NCI-H1417 treated with DMSO at 0.1 percent for 48 hours (cell line): ENCODE results near the gene PCK1.

ENCODE experiments used
- DNase-seq: peaks from one replicate; lab custom pipeline; 2025; lab: John Stamatoyannopoulos, UW

Gene PCK1

DNA sequence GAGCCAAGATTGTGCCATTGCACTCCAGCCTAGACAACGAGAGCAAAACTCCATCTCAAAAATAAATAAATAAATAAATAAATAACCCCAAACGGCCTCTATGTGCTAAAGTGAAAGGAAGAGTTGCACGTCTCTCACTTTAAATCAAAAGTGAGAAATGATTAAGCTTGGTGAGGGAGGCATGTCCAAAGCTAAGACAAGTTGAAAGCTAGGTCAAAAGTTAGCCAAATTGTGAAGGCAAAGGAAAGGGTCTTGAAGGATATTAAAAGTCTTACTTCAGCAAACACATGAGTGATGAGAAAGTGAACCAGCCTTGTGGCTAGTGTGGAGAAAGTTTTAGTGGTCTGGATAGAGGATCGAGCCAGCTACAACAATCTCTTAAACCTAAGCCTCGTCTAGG lies 45.0 kb downstream of the PCK1 start:
- DNase-seq: no peak

DNA sequence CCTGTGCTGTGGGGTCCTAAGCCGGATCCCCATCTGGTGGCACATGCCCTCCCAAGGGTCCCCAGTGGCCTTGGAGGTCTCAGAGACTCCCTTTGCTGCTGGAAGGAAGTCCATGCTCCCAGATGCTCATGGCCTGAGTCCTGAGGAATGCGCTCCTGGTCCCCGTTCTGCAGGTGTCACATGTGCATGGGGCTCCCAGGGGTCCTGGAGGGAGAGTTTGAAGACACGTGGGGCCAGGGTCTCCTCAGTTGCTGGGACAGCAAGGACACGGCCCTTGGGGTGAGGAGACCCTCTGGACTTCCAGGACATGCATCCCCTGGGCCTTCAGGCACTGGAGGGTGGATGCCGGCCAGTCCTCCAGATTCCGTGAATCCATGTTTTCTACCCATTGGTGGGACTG lies 47.6 kb downstream of the PCK1 start:
- DNase-seq: no peak

DNA sequence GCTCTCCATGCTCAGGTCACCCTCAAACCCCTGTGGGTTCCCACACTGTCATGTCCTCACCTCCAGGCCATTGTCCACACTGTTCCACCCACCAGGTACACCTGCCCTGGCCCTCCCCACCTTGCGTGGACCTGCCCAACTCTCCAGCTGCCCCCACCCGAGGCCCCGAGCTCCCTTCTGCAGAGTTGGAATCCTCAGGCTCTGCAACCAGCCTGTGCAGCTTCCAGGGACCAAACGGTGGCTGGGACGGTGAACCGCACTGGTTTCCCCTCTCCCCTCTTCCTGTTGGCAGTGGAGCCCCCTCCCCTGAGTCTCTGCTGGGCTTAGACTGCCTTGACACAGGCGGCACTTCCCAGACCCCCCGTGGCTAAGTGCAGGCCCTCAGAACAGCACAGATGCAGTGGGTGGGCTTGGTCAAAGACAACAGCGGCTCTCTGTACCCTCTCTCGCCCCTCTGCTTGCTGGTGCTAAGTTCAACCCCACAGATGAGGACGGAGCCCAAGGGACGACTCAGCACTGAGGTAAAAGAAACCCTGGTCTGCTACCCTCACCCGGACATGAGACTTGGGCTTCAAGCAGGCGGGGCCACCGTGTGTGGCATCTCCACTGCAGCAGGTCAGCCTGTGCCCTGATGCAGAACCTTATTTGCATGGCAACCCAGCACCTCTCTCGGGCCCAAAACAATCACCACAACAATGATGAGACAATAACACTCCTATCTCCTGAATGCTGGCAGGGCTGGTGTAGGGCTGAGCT lies 48.4 kb downstream of the PCK1 start:
- no peak for DNase-seq

DNA sequence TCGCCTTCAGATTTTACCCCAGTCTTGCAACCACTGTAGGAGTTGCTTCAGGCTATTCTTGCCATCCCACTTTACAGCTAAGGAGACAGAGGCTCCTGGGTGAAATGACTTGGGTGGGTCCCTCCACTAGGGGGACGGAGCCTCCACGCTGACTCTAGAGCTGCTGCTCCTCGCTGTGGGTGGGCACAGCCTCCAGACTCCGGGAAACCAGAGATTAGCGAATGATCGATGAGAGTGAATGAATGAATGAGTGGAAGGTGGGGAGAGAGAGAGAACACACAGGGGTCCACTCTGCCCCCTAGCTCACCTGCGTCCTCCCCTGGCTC lies 48.9 kb downstream of the PCK1 start:
- no peak for DNase-seq

DNA sequence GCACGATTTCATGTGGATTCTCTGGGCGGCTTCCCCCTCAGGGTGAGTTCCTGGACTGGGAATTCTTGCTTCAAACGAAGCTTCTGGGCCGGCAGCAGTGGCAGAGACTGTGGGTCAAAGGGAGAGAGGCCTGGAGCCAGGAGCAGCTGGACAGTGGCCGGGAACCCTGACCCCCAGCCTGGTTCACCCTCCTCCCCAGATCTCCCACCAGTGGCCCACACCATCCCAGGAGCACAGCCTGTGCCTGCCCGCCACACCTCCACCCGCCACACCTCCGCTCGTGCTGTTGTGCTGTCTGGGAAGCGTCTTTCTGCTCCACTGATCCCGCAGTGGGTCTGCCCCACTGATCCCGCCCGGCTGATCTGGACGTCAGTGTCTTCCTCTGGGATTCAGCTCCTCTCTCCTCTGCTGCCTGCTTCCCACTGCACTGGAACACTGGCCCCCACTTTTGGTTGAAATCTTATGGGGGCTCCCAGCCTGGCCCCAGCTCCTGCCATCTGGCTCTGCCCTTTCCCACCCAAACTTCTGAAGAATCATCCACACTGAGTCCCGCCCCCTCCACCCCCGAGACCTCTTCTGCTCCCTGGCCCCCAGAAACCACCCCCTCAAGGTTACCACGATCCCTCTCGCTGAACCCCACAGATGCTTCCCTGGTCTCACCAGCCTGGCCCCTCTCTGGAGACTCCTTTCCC lies 49.5 kb downstream of the PCK1 start:
- DNase-seq: no peak

DNA sequence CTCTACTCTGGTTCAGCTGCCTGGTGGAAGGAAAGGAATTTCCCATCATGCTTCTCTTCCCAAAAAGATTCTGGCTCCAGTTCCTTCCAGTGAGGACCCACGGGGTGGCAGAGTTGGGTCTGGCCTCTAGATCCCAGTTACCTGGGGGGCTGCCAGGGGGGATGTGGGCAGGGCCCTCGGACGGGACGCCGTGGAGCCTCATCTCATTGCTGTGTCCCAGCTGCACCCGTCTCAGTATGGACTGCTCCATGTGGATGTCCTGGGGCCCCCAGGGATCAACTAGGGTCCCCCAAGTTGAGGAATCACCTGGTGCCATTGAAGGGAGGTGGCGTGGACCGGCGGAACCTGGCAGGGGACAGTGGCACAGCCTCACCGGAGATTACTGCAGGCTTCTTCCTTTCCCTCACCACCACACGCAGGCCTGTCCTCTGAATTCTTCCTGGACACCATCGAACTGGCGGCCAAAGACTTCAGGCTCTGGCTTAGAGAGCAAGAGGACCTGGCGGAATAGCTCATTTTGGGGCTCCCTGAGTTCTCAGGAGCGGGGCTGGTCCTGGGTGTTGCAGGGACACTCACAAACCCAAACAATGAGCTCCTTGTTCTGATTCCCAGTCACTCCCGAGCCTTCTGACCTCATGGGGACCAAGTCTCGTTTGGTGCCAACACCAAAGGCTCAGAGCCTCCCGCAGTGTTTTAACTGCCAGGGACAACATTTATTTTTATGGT lies 50.8 kb downstream of the PCK1 start:
- DNase-seq: no peak

DNA sequence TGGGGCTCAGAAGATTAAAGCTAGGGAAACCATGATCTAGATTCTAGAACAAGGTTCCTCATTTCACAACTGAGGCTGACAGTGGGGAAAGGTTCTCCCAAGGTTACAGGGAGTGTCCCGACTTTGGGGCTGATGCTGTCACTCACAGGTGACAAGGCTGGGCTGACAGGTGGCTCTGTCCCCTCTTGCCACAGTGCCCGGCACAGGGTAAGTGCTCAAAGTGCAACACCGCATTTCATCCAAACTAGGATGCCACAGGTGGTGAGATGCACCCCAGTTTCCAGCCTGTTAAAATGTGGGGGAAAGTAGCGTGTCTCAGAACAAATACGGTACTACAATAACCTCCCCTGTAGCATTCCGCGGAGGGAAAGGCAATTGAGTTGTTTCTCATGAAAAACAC lies 51.5 kb downstream of the PCK1 start:
- DNase-seq: no peak

DNA sequence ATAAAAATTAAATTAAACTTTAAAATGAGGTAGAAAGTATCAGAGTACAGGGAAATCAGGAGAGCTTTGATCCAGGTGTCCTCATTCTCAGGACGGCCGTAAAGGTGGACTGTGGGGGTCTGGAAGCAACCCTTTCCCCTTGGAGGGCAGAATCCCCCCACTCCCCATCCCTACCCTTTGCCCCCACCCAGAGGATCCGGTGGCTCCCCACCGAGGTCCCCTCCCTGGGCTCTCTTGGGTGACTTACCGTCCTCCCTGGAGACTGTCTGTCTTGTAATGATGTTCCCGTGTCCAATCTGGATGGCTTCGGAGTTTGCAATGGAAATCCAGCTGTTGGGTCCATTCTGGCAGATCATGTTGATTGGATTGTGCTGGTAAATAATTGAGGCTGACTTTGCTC lies 52.0 kb downstream of the PCK1 start:
- DNase-seq: no peak

DNA sequence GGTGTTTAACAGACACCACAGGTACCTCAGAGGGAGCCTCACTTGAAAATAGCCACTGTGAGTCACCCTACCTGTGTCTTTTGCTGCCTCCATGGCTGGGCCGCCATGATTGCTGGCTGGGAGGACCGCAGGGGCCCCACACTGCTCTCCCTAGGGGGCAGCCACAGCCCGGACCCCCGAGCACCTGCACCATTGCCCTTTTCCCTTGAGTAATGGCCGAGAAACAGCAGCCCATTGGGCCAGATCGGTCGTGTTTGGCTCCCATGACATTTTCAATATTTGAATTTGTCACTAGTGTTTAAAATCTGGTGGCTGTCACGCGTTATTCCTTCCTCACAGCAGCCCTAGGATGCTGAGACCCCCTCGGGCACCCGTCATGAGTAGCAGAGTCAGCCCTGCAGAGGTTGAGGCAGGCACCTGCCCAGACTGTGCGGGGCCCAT lies 52.6 kb downstream of the PCK1 start:
- no peak for DNase-seq

DNA sequence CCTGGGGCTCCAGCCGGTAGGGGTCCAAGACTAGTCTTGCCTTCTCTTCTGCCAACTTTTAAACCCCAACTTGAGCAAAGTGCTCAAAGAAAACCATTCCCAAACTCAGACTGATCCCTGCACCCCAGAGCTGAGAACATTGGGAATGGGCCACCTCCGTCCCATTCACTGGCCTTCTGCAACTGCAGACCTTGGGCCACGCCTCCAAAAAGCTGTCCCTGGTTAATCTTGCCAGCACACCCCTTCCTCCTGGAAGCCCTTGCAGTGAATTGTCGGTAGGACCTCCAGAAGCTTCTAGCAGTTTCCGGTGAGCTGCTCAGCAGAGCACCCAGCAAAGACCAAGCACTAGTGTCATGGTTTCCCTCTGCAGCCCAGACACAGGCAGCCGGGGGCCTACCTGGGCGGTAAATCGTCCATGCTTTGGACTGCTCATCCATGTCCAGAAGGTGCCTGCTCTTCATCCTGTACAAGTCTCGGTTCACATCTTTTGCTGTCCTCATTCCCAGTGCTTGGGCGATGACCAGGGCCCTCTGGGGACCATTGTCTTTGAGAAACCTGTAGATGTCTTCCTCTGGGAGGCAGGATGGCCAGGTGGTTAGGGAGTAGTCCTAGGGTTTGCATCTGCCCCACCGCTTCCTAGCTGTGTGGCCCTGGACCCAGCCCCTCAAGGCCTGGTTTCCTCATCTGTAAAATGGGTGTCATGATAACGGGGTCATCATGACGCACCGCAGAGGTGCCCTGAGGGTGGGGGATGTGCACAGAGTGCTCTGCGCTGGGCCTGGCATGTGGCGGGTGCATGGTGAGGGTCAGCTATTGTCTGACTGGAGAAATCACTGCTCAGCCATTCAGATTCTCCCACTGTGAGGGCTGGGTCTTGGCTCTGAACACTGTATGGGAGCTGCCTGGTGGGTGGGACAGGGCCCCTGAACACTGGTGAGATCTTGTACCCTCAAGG lies 53.9 kb downstream of the PCK1 start:
- no peak for DNase-seq

DNA sequence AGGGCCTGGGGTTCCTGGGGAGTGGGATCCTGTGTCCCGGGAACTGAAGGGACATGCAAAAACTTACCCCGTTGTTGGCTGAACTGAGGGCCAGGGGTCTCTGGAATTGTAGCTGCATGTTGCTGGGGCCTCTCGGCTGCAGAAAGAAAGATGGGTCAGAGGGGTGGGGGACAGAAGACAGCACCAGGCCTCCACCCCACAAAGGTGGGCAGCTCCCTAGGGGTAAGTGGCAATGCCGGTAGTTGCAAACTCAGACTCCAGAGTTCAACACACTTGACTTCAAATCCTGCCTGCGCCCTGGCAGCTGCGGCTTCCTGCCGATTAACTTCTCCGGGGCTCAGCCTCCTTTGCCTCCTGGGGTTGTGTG lies 54.5 kb downstream of the PCK1 start:
- no peak for DNase-seq

DNA sequence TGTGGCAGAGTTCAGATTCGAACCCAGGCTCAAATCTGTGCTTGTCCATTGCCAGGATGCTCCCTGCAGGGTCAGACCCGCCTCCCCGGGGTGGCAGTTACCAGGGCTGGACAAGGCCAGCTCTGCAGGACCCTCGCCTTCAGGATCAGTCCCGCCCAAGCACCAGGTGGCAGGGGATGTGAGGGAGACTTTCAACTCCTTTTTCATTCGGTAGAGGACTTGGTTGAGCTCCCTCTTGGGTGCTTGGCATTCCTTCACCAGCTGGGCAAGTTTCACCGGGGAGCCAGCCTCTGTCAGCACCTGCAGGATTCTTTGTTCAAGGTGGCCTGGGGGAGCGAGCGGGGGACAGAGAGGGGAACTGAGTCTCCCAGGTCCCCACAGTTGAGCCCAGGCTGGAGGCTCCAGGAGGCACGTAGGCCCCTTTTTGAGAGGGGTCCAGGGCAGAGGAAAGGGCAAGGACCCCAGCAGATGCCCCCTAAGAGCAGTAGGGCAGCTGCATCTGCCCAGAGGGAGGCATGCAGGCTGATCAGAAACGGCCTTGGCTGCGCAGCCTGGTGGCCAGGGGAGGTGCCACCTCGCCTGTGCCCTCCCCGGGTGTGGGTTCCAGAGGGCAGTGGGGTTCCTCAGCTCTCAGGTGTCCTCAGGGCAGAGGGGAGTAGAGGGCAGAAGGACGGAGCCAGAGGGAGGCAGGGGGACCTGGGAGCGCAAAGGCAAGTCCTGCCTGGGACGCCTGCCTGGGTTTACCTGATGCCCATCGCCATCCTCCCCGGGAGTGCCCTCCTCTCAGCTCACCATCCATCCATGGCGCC lies 55.4 kb downstream of the PCK1 start:
- DNase-seq: no peak

DNA sequence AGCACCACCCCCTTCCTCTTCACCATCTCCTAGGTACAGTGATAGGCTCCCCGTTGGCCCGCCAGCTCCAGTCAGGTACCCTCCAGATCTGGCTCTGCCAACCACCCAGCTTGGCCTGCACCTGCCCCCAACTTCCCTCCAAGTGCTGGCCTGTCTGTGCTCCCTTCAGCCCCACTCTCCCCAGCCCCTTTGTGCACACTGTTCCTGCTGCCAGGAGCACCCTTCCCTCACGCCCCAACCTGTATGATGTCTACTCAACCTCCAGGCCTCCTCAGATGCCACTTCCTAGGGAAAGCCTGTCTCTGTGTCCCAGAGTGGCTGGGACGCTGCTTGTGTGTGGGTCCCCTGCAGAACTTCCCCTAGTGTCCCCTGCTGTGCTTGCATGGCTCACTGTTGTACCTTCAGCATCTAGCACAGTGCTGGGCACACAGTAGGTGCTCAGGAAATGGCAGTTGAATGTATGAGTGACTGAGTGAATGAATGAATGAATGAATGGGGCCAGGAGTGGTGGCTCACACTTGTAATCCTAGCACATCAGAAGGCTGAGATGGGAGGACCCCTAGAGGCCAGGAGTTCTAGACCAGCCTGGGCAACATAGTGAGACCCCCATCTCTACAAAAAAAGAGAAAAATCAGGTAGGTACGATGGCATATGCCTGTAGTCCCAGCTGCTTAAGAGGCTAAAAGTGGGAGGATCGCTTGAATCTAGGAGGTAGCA lies 56.3 kb downstream of the PCK1 start:
- DNase-seq: no peak
